ENCODE measurements around the gene STEAP1B.

DNA sequence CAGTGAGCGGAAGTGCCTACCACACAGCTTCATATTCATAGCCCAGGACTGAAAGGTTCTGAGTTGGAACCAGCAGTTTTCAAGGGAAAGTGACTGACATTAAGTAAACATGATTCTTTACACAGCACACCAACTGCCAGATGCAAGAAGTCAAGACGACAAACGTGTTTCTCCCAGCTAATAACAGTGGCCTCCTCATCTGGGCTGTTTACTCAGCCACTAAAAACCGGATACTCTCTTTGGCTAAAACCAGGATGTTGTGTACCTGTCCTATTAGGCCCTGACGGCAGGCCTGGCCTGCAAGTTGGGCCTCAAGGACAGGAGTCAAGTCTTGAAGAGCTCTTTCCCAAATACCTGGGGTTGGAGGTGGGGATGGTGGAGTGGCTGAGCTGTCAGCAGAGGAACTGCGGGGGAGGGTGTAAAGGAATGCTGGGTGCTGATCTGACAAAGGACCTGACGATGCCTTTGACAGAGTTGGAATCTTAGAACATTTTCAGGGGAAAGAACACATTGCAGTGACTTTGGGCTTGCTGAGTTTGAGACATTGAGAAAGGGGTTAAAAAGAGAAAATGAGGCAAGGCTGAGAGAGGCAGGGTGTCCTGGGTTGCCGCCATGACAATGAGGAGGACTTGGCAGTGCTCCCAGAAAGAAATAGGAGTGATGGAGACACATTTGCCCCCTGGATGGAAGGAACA is 57.7 kb downstream of the STEAP1B start:
- no peak for TF ChIP-seq CTCF (conservative IDR thresholded peaks at IDR 0.05; ENCODE audit: low read length)
- no peak for TF ChIP-seq EZH2phosphoT487 (IDR thresholded peaks at IDR 0.05; ENCODE audit: borderline replicate concordance, low read depth, low read length)
